GM18873 (cell line): Measurements from ENCODE around the gene OR51A4.
"Not testable (repeated sequence)": the region's sequence is repeated elsewhere in the genome, so short reads cannot be mapped to it uniquely, and the experiment has no call there.

Experiments used
- ATAC-seq: cut with Tn5 transposase; IDR thresholded peaks from one replicate; pipeline ENCODE4 v1.9.1; 2021; ENCODE audit warnings: mild to moderate bottlenecking, moderate library complexity, moderate number of reproducible peaks; ENCODE audit not compliant: unreplicated experiment, low FRiP score

Gene OR51A4

GRCh38 chr11:4947505-4947904, at the start of gene OR51A4:
TSS of gene OR51A4 (minus strand) at chr11:4947605. CDS start at chr11:4947100, 505 bp downstream.
- ATAC-seq: no peak

GRCh38 chr11:4994551-4994950, 47.1 kb upstream of the OR51A4 start, which contains the start of gene OR51L1:
TSS of gene OR51L1 (plus strand) at chr11:4994851. CDS start at chr11:4998983, 4,132 bp downstream.
- no peak for ATAC-seq

- ATAC-seq: no peak
Observed at GRCh38 chr11:4991060-4991459, 43.7 kb upstream of the OR51A4 start.

GRCh38 chr11:4983841-4984240, 36.4 kb upstream of the OR51A4 start:
- no peak for ATAC-seq

GRCh38 chr11:4982678-4983077, 35.3 kb upstream of the OR51A4 start:
- ATAC-seq: no peak

- no peak for ATAC-seq
Observed at GRCh38 chr11:4979036-4979435, 31.6 kb upstream of the OR51A4 start.

GRCh38 chr11:4975436-4975835, 28.0 kb upstream of the OR51A4 start:
- ATAC-seq: no peak

- no peak for ATAC-seq
Observed at GRCh38 chr11:4962816-4963215, 15.4 kb upstream of the OR51A4 start.

GRCh38 chr11:4960877-4961276, 13.5 kb upstream of the OR51A4 start:
- no peak for ATAC-seq

- no peak for ATAC-seq
Observed at GRCh38 chr11:4957396-4957795, 10.0 kb upstream of the OR51A4 start.

GRCh38 chr11:4955613-4956012, 8.2 kb upstream of the OR51A4 start, which contains the start of gene OR51A2:
TSS of gene OR51A2 (minus strand) at chr11:4955713. CDS start at chr11:4955713, 0 bp downstream.
- ATAC-seq: not testable (repeated sequence)

- no peak for ATAC-seq
Observed at GRCh38 chr11:4936745-4937144, 10.7 kb downstream of the OR51A4 start.

- no peak for ATAC-seq
Observed at GRCh38 chr11:4932751-4933150, 14.7 kb downstream of the OR51A4 start.

- no peak for ATAC-seq
Observed at GRCh38 chr11:4926608-4927007, 20.8 kb downstream of the OR51A4 start.

GRCh38 chr11:4924239-4924638, 23.2 kb downstream of the OR51A4 start, which contains the start of gene OR51G1:
TSS of gene OR51G1 (minus strand) at chr11:4924339. CDS start at chr11:4924339, 0 bp downstream.
- no peak for ATAC-seq

- ATAC-seq: no peak
Observed at GRCh38 chr11:4922304-4922703, 25.1 kb downstream of the OR51A4 start.

GRCh38 chr11:4921796-4922195, 25.6 kb downstream of the OR51A4 start:
- ATAC-seq: no peak

GRCh38 chr11:4919250-4919649, 28.2 kb downstream of the OR51A4 start, which contains the start of gene OR51G2:
TSS of gene OR51G2 (minus strand) at chr11:4919350. CDS start at chr11:4915663, 3,687 bp downstream.
- ATAC-seq: no peak

GRCh38 chr11:4916581-4916980, 30.8 kb downstream of the OR51A4 start:
- no peak for ATAC-seq

GRCh38 chr11:4903484-4903883, 43.9 kb downstream of the OR51A4 start, which contains the start of gene OR51A7:
TSS of gene OR51A7 (plus strand) at chr11:4903783. CDS start at chr11:4907370, 3,587 bp downstream.
- no peak for ATAC-seq
